ENCODE results near the gene ATXN7L1. TPM values are rescaled to one million over a fixed set of nuclear protein-coding genes. Genes with fewer than 3 reads are reported as not detected.

The ATXN7L1 gene
- total RNA-seq, 1 experiment from 2014 or later = 29.9 TPM

GRCh38 chr7:105643384-105643783 is 233.0 kb downstream of the ATXN7L1 start:
- TF ChIP-seq, protein P1, sequence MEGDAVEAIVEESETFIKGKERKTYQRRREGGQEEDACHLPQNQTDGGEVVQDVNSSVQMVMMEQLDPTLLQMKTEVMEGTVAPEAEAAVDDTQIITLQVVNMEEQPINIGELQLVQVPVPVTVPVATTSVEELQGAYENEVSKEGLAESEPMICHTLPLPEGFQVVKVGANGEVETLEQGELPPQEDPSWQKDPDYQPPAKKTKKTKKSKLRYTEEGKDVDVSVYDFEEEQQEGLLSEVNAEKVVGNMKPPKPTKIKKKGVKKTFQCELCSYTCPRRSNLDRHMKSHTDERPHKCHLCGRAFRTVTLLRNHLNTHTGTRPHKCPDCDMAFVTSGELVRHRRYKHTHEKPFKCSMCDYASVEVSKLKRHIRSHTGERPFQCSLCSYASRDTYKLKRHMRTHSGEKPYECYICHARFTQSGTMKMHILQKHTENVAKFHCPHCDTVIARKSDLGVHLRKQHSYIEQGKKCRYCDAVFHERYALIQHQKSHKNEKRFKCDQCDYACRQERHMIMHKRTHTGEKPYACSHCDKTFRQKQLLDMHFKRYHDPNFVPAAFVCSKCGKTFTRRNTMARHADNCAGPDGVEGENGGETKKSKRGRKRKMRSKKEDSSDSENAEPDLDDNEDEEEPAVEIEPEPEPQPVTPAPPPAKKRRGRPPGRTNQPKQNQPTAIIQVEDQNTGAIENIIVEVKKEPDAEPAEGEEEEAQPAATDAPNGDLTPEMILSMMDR (conservative IDR thresholded peaks at IDR 0.05; ENCODE audit: low read depth, low read length) = no peak
- no peak for TF ChIP-seq EZH2 (IDR thresholded peaks at IDR 0.05; ENCODE audit: borderline replicate concordance, low read depth, low read length, poor library complexity, severe bottlenecking)
- ChIA-PET POLR2A (ENCODE audit: low non-redundant PET) (no interaction called here), CTCF (no interaction called here)
- peaks cover 37% of the 10 kb centered on the region for H3K4me1 ChIP-seq (ENCODE audit: insufficient read depth, low read length, poor library complexity, severe bottlenecking)
- H3K4me3 ChIP-seq (ENCODE audit: low read depth, low read length, poor library complexity, severe bottlenecking) = no peak overlapping the region
- no TSS peak for BruUV-seq (replicated peaks)
- no peaks in the 10 kb centered on the region for H3K9me3 ChIP-seq (ENCODE audit: low read depth, low read length, poor library complexity, severe bottlenecking)
- intact Hi-C loops (cut with micrococcal nuclease; ENCODE audit: unreplicated experiment) = no loop called here
- H3K27me3 ChIP-seq (replicated peaks; ENCODE audit: insufficient read depth, low read depth, low read length, poor library complexity) = no peaks in the 10 kb centered on the region
- peaks cover 31% of the 10 kb centered on the region for H3K36me3 ChIP-seq (ENCODE audit: insufficient read depth, low read length, poor library complexity, severe bottlenecking)
- H3K27ac ChIP-seq (ENCODE audit: low read depth, low read length, poor library complexity, severe bottlenecking) = no peak overlapping the region
- DNase-seq (ENCODE audit: low spot score) = no peak

DNA sequence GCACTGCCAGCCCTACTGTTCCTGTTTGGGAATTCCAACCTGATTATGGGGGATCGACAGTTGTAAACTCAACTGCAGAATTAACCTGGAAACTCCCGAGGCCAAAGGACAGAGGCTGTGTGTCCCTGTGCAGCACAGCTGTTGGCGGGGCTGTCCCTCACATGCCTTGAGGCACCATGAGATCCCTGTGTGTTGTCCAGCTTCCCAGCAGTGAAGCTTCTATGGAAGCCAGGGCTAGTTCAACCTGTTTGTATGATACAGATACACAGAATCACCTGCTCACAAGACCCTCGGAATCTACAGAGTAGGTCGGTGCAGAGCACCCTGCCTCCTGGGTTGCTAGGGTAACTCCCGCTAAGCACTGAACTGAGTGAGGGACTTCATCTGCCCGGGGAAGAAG is 234.1 kb downstream of the ATXN7L1 start:
- Histone ChIP-seq H3K36me3 (ENCODE audit: insufficient read depth, low read length, poor library complexity, severe bottlenecking) (peaks cover 39% of the 10 kb centered on the region), H3K4me3 (ENCODE audit: low read depth, low read length, poor library complexity, severe bottlenecking) (no peak overlapping the region), H3K9me3 (ENCODE audit: low read depth, low read length, poor library complexity, severe bottlenecking) (no peaks in the 10 kb centered on the region), H3K4me1 (ENCODE audit: insufficient read depth, low read length, poor library complexity, severe bottlenecking) (peaks cover 28% of the 10 kb centered on the region), H3K27me3 (replicated peaks; ENCODE audit: insufficient read depth, low read depth, low read length, poor library complexity) (no peaks in the 10 kb centered on the region), H3K27ac (ENCODE audit: low read depth, low read length, poor library complexity, severe bottlenecking) (no peak overlapping the region)
- no peak for TF ChIP-seq EZH2 (IDR thresholded peaks at IDR 0.05; ENCODE audit: borderline replicate concordance, low read depth, low read length, poor library complexity, severe bottlenecking)
- TF ChIP-seq, protein P1 (conservative IDR thresholded peaks at IDR 0.05; ENCODE audit: low read depth, low read length) = no peak
- DNase-seq (ENCODE audit: low spot score) = no peak
- ChIA-PET POLR2A (ENCODE audit: low non-redundant PET) (no interaction called here), CTCF (no interaction called here)
- intact Hi-C loops (cut with micrococcal nuclease; ENCODE audit: unreplicated experiment) = no loop called here
- BruUV-seq (replicated peaks) = no TSS peak

DNA sequence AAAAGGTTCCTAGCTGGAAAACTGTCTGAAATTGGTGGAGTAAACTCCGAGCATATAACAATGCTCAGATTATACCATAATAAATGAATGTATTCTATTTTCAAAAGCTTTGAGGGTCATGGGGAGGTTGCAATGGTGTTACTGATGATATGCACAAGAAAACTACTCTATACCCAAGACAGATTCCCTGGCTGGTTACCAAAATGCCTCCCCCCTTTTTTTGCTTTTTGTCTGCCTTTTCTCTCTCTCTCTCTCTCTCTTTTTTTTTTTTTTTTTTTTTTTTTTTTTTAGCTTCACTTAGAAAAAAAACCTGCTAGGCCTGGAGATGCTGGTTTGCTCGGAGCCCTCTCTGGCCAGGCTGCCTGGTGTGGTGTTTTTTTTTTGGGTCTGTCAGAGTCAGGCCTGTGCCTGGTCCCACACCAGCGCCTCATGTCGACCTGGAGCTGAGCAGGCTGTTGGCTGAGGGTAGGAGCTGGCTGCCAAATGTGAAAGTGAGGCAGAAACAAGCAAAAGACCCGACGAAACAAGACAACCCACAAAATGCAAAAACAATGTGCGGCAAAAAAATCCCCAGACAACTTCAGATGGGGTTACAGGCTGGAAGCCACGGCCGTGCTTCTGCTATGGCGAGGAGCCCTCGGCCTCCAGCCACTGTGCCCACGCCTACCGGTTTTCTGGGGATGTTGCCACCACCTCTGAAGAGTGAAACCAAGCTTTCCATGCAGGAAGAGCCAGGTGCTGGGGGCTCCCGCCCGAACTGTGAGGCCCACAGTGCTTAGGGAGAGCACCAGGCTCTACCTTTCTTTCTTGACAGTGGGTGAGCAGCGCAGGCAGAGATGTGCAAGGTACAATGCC is 235.2 kb downstream of the ATXN7L1 start:
- no peak overlapping the region for H3K27ac ChIP-seq (ENCODE audit: low read depth, low read length, poor library complexity, severe bottlenecking)
- H3K4me3 ChIP-seq (ENCODE audit: low read depth, low read length, poor library complexity, severe bottlenecking) = no peak overlapping the region
- no TSS peak for BruUV-seq (replicated peaks)
- H3K9me3 ChIP-seq (ENCODE audit: low read depth, low read length, poor library complexity, severe bottlenecking) = no peaks in the 10 kb centered on the region
- intact Hi-C loops (cut with micrococcal nuclease; ENCODE audit: unreplicated experiment) = no loop called here
- POLR2A ChIA-PET (ENCODE audit: low non-redundant PET) = no interaction called here
- H3K4me1 ChIP-seq (ENCODE audit: insufficient read depth, low read length, poor library complexity, severe bottlenecking) = peaks cover 28% of the 10 kb centered on the region
- no peak for TF ChIP-seq EZH2 (IDR thresholded peaks at IDR 0.05; ENCODE audit: borderline replicate concordance, low read depth, low read length, poor library complexity, severe bottlenecking)
- TF ChIP-seq, protein P1 (conservative IDR thresholded peaks at IDR 0.05; ENCODE audit: low read depth, low read length) = no peak
- peaks cover 48% of the 10 kb centered on the region for H3K36me3 ChIP-seq (ENCODE audit: insufficient read depth, low read length, poor library complexity, severe bottlenecking)
- DNase-seq (ENCODE audit: low spot score) = no peak
- CTCF ChIA-PET = no interaction called here
- H3K27me3 ChIP-seq (replicated peaks; ENCODE audit: insufficient read depth, low read depth, low read length, poor library complexity) = no peaks in the 10 kb centered on the region
